ENCODE data around the gene MRPL22.

MRPL22 gene

DNA sequence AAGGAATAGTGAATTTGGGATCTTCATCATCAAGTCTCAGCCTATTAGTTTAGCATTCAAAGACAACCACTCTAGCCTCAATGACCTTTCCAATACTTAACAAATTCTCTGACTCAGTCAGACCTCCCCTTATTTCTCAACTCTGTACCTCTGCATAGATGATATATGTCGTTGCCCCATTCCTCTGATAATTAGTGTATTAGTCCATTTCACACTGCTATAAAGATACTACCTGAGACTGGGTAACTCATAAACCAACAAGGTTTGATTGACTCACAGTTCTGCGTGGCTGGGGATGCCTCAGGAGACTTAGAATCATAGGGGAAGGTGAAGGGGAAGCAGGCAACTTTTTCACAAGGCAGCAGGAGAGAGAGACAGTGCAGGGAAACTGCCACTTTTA lies 8.9 kb downstream of the MRPL22 start:
- Histone ChIP-seq H3K4me1 (peaks cover 0 to 14% (median 2%) of the 10 kb centered on the region in 10 experiments; a peak in 7 of 20 replicates), H3K9ac (no peak overlapping the region), H3K36me3 (peaks cover 37 to 91% (median 67%) of the 10 kb centered on the region in 11 experiments; a peak in 21 of 22 replicates), H3K4me2 (no peak overlapping the region), H3K4me3 (no peak overlapping the region), H4K20me1 (peaks cover 14 to 73% (median 48%) of the 10 kb centered on the region in 11 experiments; a peak in 17 of 22 replicates), H3K27me3 (no peaks in the 10 kb centered on the region), H3K27ac (no peak overlapping the region), H3K9me3 (replicated peaks in 1 of 11) (no peaks in the 10 kb centered on the region)
- TF ChIP-seq Cebpa-rat (IDR thresholded peaks at IDR 0.05) = no peak

DNA sequence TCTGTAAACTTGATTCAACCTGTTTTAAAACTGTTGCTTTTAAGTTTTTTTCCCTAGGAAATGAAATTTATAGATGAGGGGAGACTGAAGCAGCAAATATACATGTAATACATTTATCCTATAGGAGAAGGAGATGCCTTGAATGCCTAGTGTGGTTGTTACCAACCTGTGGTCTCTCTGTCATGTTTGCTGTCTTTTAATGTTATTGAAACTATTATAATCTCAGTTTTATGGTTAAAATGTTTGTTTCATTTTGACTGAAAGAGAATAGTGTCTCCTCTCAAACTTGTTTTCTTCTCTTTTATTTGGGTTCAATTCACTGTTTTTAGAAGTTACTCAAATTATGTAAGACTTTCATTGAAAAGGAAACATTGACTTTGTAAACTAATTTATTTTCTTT lies 15.8 kb downstream of the MRPL22 start:
- Histone ChIP-seq H3K9ac (no peak overlapping the region), H4K20me1 (peaks cover 0 to 25% (median 4%) of the 10 kb centered on the region in 11 experiments; a peak in 7 of 22 replicates), H3K4me2 (no peak overlapping the region), H3K27ac (no peak overlapping the region), H3K36me3 (peaks cover 67 to 96% (median 77%) of the 10 kb centered on the region in 11 experiments), H3K4me3 (no peak overlapping the region), H3K27me3 (no peaks in the 10 kb centered on the region), H3K9me3 (replicated peaks in 1 of 11) (no peaks in the 10 kb centered on the region), H3K4me1 (no peaks in the 10 kb centered on the region)
- TF ChIP-seq Cebpa-rat (IDR thresholded peaks at IDR 0.05) = no peak

DNA sequence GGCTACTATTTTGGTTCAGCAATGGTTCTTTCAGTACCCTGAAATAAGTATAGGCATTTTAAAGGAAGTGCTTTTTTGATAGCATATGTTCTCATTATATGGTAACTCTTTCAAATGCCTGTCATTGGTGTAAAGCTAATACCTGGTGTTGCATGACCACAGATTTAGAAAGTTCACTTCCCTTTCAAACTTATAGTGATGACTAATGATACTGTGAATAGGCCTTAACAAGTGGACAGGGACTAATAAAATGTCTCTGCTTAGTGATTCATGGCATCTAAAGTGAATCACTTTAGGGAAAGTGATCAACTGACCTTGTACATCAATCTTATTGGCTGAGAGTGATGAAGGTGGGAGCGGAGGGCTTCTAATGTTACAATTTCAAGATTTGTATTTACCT lies 21.6 kb downstream of the MRPL22 start:
- Histone ChIP-seq H3K27me3 (no peaks in the 10 kb centered on the region), H3K9ac (no peak overlapping the region), H4K20me1 (peaks cover 0 to 25% (median 16%) of the 10 kb centered on the region in 11 experiments; a peak in 11 of 22 replicates), H3K27ac (no peak overlapping the region), H3K36me3 (peaks cover 80 to 100% (median 91%) of the 10 kb centered on the region in 11 experiments), H3K4me3 (no peak overlapping the region), H3K4me2 (no peak overlapping the region), H3K4me1 (peaks cover 0 to 17% (median 9%) of the 10 kb centered on the region in 10 experiments; a peak in 12 of 20 replicates), H3K9me3 (replicated peaks in 1 of 11) (no peaks in the 10 kb centered on the region)
- no peak for TF ChIP-seq Cebpa-rat (IDR thresholded peaks at IDR 0.05)

DNA sequence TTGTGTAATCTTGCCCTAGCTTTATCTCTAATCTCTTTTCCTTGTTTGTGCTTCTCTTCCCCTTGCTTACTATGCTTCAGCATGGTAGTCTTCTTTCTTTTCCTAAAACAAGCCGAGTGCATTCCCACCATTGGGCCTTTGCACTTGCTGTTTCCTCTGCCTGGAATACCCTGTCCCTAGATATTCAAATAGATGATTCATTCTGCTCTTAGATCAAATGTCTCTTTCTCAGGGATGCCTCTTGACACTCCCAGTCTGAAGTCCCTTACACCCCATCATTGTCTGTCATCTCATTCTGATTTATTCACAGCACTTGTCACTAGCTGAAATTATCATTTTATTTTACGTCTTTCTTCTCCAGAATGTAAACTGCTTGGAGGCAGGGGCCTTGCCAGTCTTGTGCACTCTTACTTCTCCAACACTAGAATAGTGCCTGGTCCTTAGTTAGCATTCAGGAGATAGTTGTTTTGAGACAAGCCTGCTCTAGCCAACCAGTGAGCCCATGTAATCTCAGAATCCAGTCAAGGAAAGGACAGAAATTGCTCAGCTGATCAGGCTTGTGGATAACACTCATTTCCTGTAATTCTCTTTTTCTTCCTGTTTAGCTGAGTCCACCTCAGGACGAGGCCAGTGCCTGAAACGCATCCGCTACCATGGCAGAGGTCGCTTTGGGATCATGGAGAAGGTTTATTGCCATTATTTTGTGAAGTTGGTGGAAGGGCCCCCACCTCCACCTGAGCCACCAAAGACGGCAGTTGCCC lies 25.4 kb downstream of the MRPL22 start:
- H3K4me1 ChIP-seq = peaks cover 0 to 28% (median 9%) of the 10 kb centered on the region in 10 experiments; a peak in 12 of 20 replicates
- no peak for TF ChIP-seq Cebpa-rat (IDR thresholded peaks at IDR 0.05)
- no peaks in the 10 kb centered on the region for H3K27me3 ChIP-seq
- H3K9ac ChIP-seq = peak overlapping the region in 1 of 11 experiments; percentile 12; a peak in 1 of 22 replicates
- H3K9me3 ChIP-seq (replicated peaks in 1 of 11) = no peaks in the 10 kb centered on the region
- H3K4me3 ChIP-seq = no peak overlapping the region
- peaks cover 0 to 25% (median 16%) of the 10 kb centered on the region in 11 experiments; a peak in 11 of 22 replicates for H4K20me1 ChIP-seq
- peak overlapping the region in 5 of 11 experiments; percentile 26 to 50 (median 32); a peak in 9 of 22 replicates for H3K4me2 ChIP-seq
- peaks cover 59 to 88% (median 73%) of the 10 kb centered on the region in 11 experiments for H3K36me3 ChIP-seq
- peak overlapping the region in 1 of 11 experiments; percentile 34; a peak in 2 of 22 replicates for H3K27ac ChIP-seq

DNA sequence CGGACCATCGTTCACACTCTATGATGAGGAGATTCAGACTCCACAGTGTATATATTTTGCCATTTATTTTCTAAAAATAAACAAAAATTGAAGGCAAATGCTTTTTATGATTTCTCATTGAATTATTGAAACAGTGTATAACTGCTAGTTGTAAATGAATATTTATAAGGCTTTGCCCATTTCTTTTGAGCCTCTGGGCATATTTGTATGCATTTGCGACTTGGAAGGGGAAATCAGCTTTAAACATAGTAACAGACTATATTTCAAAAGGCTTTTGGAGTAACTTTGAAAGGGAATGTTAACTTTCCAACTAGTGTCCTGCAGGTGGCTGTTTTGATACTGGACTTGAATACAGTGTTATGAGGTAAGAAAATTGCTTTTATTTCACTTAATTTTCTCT lies 26.0 kb downstream of the MRPL22 start:
- Histone ChIP-seq H3K27ac (0 out of 22 replicates have a peak overlapping the region, but pooled peaks of 1 of the 11 experiments have one; percentile 34), H3K9ac (no peak overlapping the region), H3K27me3 (no peaks in the 10 kb centered on the region), H3K4me2 (no peak overlapping the region; a peak in 1 of 22 replicates), H3K4me1 (peaks cover 0 to 28% (median 9%) of the 10 kb centered on the region in 10 experiments; a peak in 12 of 20 replicates), H3K36me3 (peaks cover 53 to 82% (median 67%) of the 10 kb centered on the region in 11 experiments), H4K20me1 (peaks cover 0 to 25% (median 16%) of the 10 kb centered on the region in 11 experiments; a peak in 11 of 22 replicates), H3K4me3 (no peak overlapping the region), H3K9me3 (replicated peaks in 1 of 11) (no peaks in the 10 kb centered on the region)
- TF ChIP-seq Cebpa-rat (IDR thresholded peaks at IDR 0.05) = no peak

DNA sequence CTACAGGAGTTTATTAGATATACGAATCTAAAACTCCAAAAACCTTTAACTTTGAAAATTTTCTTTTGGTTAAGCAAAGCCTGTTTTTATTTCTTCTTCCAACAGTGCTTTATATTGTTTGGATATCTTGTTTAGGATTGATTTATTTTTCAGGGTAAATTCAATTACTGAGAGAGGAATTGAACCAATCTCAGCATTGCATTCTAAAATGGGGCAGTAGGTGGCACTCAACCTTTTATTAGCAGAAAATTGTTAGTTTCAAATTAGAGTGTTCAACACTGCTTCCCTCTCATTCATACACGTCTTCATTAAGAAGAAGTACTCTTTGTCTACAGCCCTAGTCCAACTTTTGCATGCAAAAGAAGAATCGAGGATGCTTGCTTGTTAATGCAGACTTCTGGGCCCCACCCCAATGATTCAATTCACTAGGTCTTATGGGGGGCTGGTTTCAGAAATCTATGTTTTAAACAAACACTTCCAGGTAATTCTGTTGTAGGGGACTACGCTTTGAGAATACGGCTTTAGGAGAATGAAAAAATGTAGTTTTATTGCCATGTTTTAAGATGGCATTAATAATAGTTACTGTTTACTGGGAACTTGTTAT lies 26.6 kb downstream of the MRPL22 start:
- Histone ChIP-seq H3K36me3 (peaks cover 47 to 76% (median 60%) of the 10 kb centered on the region in 11 experiments), H3K4me2 (no peak overlapping the region), H3K9ac (no peak overlapping the region), H3K27ac (no peak overlapping the region), H4K20me1 (peaks cover 0 to 25% (median 16%) of the 10 kb centered on the region in 11 experiments; a peak in 11 of 22 replicates), H3K4me1 (peaks cover 0 to 28% (median 9%) of the 10 kb centered on the region in 10 experiments; a peak in 12 of 20 replicates), H3K27me3 (no peaks in the 10 kb centered on the region), H3K4me3 (no peak overlapping the region), H3K9me3 (replicated peaks in 1 of 11) (no peaks in the 10 kb centered on the region)
- no peak for TF ChIP-seq Cebpa-rat (IDR thresholded peaks at IDR 0.05)

DNA sequence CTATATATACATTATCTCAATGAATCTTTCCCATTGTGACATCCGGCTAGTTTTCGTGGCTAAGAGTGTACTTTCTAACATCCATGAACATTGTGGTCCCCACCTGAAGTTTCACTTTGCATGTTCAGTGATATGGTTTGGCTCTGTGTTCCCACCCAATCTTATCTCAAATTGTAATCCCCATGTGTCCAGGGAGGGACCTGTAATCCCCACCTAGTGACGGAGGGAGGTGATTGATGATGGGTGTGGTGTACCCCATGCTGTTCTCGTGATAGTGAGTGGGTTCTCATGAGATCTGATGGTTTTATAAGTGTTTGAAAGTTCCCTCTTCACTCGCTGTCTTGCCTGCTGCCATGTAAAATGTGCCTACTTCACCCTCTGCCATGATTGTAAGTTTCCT lies 28.1 kb downstream of the MRPL22 start:
- no peak overlapping the region for H3K4me3 ChIP-seq
- H3K9me3 ChIP-seq (replicated peaks in 1 of 11) = no peaks in the 10 kb centered on the region
- peaks cover 0 to 28% (median 9%) of the 10 kb centered on the region in 10 experiments; a peak in 12 of 20 replicates for H3K4me1 ChIP-seq
- H3K4me2 ChIP-seq = no peak overlapping the region
- H4K20me1 ChIP-seq = peaks cover 0 to 25% (median 16%) of the 10 kb centered on the region in 11 experiments; a peak in 11 of 22 replicates
- no peak overlapping the region for H3K27ac ChIP-seq
- no peaks in the 10 kb centered on the region for H3K27me3 ChIP-seq
- no peak for TF ChIP-seq Cebpa-rat (IDR thresholded peaks at IDR 0.05)
- no peak overlapping the region for H3K9ac ChIP-seq
- peaks cover 36 to 61% (median 49%) of the 10 kb centered on the region in 11 experiments for H3K36me3 ChIP-seq

DNA sequence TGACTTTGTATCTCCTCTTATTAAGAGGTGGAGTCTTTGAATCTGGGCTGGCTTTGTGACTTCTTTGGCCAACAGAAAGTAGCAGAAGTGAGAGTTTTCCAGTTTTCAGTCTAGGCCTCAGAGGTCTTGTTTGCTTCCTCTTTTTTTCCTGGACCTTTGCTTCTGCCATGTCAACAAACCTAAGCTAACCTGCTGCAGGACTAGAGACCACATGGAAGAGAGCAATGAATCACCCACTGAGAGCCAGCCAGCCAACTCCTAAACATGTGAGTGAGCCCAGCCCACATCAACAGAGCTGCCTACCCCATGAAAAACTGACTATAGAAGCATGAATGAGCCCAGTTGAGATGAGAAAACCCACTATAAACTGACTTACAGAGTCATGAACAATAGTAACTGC lies 29.9 kb downstream of the MRPL22 start:
- Histone ChIP-seq H3K27ac (no peak overlapping the region), H3K9me3 (replicated peaks in 1 of 11) (peaks cover 3 to 8% (median 4%) of the 10 kb centered on the region in 11 experiments; a peak in 21 of 22 replicates), H3K4me3 (no peak overlapping the region), H3K36me3 (peaks cover 27 to 47% (median 37%) of the 10 kb centered on the region in 11 experiments), H3K27me3 (no peaks in the 10 kb centered on the region), H4K20me1 (peaks cover 0 to 13% (median 8%) of the 10 kb centered on the region in 11 experiments; a peak in 10 of 22 replicates), H3K4me1 (peaks cover 0 to 23% (median 9%) of the 10 kb centered on the region in 10 experiments; a peak in 12 of 20 replicates), H3K4me2 (peak overlapping the region in 2 of 11 experiments; percentile 25 to 28; a peak in 2 of 22 replicates), H3K9ac (no peak overlapping the region)
- no peak for TF ChIP-seq Cebpa-rat (IDR thresholded peaks at IDR 0.05)

DNA sequence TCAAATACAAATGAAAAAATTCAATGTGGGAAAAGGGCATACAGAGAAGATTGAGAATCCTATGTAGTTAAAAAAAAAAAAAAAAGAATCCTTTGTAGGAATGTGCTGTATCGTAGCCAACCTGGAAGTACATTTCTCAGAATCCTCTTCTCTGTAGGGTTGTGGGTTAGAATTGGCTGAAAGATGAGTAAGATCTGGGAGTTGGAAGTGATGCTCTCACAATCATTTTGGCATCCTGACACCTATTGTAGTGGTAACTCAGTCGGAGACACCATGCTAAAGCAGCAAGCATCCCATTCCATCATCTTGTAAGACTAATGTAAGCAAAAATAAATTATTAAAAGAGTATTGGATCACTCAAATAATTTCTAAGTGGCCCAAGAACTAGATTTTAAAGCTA lies 30.6 kb downstream of the MRPL22 start:
- peaks cover 20 to 45% (median 36%) of the 10 kb centered on the region in 11 experiments for H3K36me3 ChIP-seq
- no peaks in the 10 kb centered on the region for H3K27me3 ChIP-seq
- H4K20me1 ChIP-seq = peaks cover 0 to 6% (median 2%) of the 10 kb centered on the region in 11 experiments; a peak in 7 of 22 replicates
- H3K4me3 ChIP-seq = no peak overlapping the region
- peaks cover 10 to 15% (median 11%) of the 10 kb centered on the region in 11 experiments; a peak in 21 of 22 replicates for H3K9me3 ChIP-seq (replicated peaks in 1 of 11)
- TF ChIP-seq Cebpa-rat (IDR thresholded peaks at IDR 0.05) = no peak
- H3K9ac ChIP-seq = no peak overlapping the region
- peaks cover 0 to 15% (median 3%) of the 10 kb centered on the region in 10 experiments; a peak in 12 of 20 replicates for H3K4me1 ChIP-seq
- H3K27ac ChIP-seq = no peak overlapping the region
- H3K4me2 ChIP-seq = no peak overlapping the region
